Measurements from ENCODE around the gene AQP12A. TPM values are rescaled to one million over a fixed set of nuclear protein-coding genes. Genes with fewer than 3 reads are reported as not detected.

Gene AQP12A
- polyA plus RNA-seq, 1 donor from 2014 or later = not detected

GRCh38 chr2:240705204-240705791 is 13.6 kb downstream of the AQP12A start:
- H3K27ac Mint-ChIP-seq = peak overlapping the region in 1 of 3 donors; percentile 55

DNA sequence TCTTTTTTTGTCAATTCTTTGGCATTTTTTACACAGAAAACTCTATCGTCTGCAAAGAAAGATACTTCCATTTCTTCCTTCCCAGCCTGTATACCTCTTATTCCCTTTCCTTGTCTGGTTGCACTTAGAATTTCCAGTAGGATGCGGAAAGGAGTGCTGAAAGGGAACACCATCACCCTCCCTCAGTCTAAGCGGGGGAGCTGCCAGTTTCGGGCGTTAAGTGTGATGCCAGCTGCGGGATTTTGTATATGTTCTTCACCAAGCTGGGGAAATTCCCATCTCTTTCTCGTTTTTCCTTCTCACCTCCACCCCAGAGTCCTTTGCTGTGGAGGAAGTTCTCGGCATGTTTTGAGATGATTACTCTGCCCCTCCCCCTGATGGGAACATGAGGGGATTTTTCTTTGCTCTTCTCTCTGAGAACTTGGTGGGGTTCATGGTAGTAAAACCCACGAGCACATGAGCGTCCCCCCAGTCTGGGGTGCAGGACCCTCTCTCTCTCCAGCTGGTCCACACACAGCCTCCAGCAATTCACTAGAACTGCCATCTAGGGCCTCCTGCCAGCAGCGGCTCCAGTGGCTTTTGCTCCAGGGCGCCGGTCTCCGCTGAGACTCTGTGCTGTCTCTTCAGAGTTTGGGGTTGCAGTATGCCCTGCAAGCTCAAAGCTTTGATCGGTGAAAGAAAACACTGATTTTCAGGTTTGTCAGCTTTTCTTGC is 15.5 kb downstream of the AQP12A start:
- Mint-ChIP-seq H3K4me3 (no peak overlapping the region), H3K36me3 (no peaks in the 10 kb centered on the region), H3K27me3 (peaks cover 15% of the 10 kb centered on the region), H3K4me1 (peaks cover 0 to 2% (median 2%) of the 10 kb centered on the region in 3 donors), H3K9me3 (peaks cover 0 to 2% (median 0%) of the 10 kb centered on the region in 3 donors), H3K27ac (no peak overlapping the region)

More at GRCh38 chr2:240705204-240705791, 13.6 kb downstream of the AQP12A start:
- Mint-ChIP-seq H3K9me3 (peaks cover 0 to 2% (median 0%) of the 10 kb centered on the region in 3 donors), H3K4me1 (peaks cover 0 to 2% (median 2%) of the 10 kb centered on the region in 3 donors), H3K27me3 (peaks cover 15% of the 10 kb centered on the region), H3K4me3 (no peak overlapping the region), H3K36me3 (no peaks in the 10 kb centered on the region)

GRCh38 chr2:240707821-240708220 is 16.2 kb downstream of the AQP12A start:
- Mint-ChIP-seq H3K36me3 (no peaks in the 10 kb centered on the region), H3K27ac (no peak overlapping the region), H3K4me3 (no peak overlapping the region), H3K9me3 (peaks cover 0 to 2% (median 0%) of the 10 kb centered on the region in 3 donors), H3K4me1 (peaks cover 0 to 2% (median 2%) of the 10 kb centered on the region in 3 donors), H3K27me3 (peaks cover 15% of the 10 kb centered on the region)

DNA sequence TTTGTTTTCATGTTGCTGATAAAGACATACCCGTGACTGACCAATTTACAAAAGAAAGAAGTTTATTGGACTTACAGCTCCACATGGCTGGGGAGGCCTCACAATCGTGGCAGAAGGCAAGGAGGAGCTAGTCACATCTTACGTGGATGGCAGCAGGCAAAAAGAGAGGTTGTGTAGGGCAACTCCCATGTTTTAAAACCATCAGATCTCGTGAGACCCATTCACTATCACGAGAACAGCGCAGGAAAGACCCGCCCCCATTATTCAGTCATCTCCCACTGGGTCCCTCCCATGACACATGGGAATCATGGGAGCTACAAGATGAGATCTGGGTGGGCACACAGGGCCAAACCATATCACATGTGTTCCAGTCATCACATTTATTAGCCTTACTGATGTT is 16.8 kb downstream of the AQP12A start:
- Mint-ChIP-seq H3K4me1 (peaks cover 0 to 2% (median 2%) of the 10 kb centered on the region in 3 donors), H3K36me3 (no peaks in the 10 kb centered on the region), H3K9me3 (peaks cover 0 to 2% (median 0%) of the 10 kb centered on the region in 3 donors), H3K4me3 (no peak overlapping the region), H3K27ac (no peak overlapping the region), H3K27me3 (peaks cover 13% of the 10 kb centered on the region)

- peaks cover 5% of the 10 kb centered on the region for H3K27me3 Mint-ChIP-seq
- peaks cover 0 to 2% (median 0%) of the 10 kb centered on the region in 3 donors for H3K4me1 Mint-ChIP-seq
- no peaks in the 10 kb centered on the region for H3K36me3 Mint-ChIP-seq
- peaks cover 0 to 2% (median 0%) of the 10 kb centered on the region in 3 donors for H3K9me3 Mint-ChIP-seq
- no peak overlapping the region for H3K27ac Mint-ChIP-seq
- no peak overlapping the region for H3K4me3 Mint-ChIP-seq
Observed at GRCh38 chr2:240711296-240711695, 19.6 kb downstream of the AQP12A start.

GRCh38 chr2:240711701-240712100 is 20.0 kb downstream of the AQP12A start:
- H3K9me3 Mint-ChIP-seq = peaks cover 0 to 2% (median 0%) of the 10 kb centered on the region in 3 donors
- H3K4me1 Mint-ChIP-seq = peaks cover 0 to 2% (median 0%) of the 10 kb centered on the region in 3 donors
- no peak overlapping the region for H3K27ac Mint-ChIP-seq
- peaks cover 9% of the 10 kb centered on the region for H3K27me3 Mint-ChIP-seq
- H3K36me3 Mint-ChIP-seq = no peaks in the 10 kb centered on the region
- no peak overlapping the region for H3K4me3 Mint-ChIP-seq

DNA sequence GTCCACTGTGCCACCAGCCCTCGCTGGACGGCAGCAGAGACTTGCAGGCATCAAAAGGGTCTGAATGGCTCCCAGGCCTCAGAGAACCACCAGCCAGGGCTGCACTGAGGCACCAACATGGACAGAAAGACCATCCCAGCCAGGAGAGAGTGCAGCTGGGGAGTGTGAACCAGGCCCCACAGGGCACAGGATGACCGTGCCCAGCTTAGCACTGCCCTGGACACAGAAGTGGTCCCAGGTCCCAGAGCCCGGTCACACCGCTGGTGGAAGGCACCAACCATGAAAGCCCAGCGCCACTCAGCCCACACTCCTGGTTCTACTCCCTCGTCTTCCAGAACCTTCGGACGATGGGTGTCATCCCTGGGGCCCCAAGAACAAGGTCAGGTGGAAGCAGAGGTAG is 20.5 kb downstream of the AQP12A start:
- Mint-ChIP-seq H3K27ac (no peak overlapping the region), H3K4me3 (no peak overlapping the region), H3K27me3 (peaks cover 9% of the 10 kb centered on the region), H3K36me3 (no peaks in the 10 kb centered on the region), H3K4me1 (no peaks in the 10 kb centered on the region), H3K9me3 (peaks cover 0 to 2% (median 0%) of the 10 kb centered on the region in 3 donors)

DNA sequence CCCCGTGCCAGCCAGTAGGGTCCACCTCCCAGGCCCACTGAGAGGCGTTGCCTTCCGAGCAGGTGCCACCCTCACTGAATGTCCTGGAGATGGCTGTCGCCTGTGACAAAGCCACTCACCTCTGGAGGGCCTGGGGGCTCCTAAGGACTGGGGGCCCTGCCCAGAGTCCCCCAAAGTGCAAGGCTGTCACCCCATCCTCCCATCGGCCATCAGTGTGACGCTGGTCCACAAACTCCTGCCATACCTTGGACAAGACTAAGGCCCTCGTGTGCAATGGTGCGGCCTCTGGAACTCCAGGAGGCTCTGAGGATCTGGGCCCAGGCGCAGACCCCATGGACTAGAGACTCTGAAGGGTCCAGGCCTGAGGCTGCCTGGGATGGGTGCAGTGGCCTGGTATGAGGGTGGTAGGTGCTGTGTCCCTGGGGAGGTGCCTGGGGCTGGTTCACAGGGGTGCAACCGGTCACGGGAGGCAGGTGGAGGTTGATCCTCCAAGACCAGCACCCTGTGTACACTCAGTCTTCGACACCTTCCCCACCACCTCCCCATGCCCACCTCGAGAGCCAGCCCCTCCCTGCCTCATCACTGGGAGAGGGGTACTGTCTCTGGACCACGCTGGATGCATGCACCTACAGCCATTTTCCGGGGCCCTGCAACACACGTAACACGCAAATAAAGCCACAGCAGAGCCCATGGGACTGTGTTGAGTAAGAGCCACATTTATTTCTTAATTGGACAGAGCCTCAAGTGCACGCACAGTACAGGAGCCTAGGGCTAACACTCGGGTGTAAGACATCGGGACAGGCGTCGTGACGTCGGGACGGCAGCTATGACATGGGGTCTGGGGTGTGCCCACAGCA is 21.6 kb downstream of the AQP12A start:
- H3K4me1 Mint-ChIP-seq = no peaks in the 10 kb centered on the region
- no peak overlapping the region for H3K4me3 Mint-ChIP-seq
- H3K9me3 Mint-ChIP-seq = peaks cover 0 to 1% (median 0%) of the 10 kb centered on the region in 3 donors
- H3K27ac Mint-ChIP-seq = no peak overlapping the region
- peaks cover 9% of the 10 kb centered on the region for H3K27me3 Mint-ChIP-seq
- no peaks in the 10 kb centered on the region for H3K36me3 Mint-ChIP-seq

DNA sequence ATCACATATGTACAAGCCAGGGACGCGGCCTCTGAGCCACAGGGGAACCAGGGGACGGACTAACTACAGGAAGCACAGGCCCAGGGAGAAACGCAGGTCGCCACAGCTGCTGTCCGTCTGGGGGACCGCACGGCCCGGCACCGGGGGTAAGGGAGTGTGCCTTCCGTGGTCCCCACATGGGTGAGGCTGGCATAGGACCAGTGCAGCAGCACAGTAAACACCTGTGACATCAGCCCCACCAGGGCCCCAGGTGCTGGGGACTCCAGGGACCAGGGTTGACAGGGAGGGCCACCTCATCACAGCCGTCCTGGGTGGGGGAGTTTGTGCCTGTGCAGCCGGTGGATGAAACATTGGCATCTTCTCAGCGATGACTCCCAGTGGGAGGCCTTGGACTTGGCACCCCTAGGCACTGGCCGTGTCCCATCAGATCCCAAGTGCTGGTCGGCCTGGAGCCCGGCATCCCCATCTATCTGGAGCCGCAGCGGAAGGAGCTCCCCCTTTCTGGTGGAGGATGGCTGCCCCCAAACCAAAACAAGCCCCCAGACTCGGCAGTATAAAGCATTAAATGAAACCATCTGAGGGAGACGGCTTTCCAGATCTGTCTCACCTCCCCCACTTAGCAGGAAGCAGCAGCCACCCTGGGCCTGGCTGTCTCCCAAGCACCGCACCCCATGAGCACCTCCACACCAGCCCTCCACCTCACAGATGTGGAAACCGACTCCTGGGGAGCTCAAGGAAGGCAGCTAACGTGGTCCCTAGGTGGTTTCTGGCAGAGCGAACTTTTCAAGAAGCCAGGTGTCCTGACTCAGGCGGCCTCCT is 22.5 kb downstream of the AQP12A start:
- Mint-ChIP-seq H3K27ac (no peak overlapping the region), H3K4me1 (no peaks in the 10 kb centered on the region), H3K4me3 (no peak overlapping the region), H3K27me3 (peaks cover 6% of the 10 kb centered on the region), H3K9me3 (no peaks in the 10 kb centered on the region), H3K36me3 (no peaks in the 10 kb centered on the region)

DNA sequence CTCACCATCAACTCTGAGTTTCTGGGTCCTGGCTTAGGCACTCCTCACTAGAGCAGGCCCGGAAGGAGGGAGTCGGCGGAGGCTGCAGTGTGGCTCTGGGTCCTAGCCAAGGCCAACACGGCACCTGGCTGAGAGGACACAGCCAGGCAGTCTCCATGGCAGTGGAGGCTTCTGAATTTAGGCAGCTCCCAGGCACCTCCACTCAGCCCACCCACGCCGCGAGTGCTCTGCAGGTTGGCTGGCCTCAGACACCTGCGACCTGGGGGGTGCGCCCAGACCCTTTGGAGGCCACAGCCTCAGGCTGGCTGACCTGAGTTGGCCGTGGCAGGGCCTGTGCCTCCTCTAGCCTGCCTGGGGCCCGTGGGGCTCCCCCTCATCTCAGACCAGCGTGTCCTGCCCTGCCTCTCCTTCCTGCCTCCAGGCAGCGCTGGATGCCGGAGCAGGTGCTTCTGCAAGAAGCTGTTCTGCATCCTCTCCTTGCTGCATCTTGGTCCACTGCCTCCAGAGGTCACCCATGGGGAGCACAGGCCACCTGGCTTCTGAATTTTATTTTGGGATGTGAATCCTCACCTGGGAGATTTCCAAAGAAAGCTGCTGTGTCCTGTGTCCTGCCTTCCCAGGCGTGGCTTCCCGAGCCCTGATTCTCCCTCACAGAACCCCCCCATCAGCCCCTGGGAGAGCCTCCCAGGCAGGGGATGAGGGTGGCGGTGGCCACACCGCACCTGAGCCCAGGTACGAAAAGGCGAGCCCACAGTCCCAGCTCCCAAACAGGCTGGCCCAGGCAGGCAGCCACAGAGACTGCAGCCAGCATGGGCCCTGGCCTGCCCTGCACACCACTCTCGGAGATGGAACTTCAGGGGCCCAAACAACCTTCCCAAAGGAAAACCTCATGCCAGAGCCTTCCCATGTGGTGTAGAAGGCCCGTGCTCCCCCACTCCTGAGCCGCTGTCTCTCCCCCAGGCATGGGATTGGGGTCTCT is 23.4 kb downstream of the AQP12A start:
- Mint-ChIP-seq H3K27me3 (peaks cover 6% of the 10 kb centered on the region), H3K36me3 (no peaks in the 10 kb centered on the region), H3K4me1 (no peaks in the 10 kb centered on the region), H3K4me3 (no peak overlapping the region), H3K9me3 (no peaks in the 10 kb centered on the region), H3K27ac (no peak overlapping the region)

GRCh38 chr2:240716130-240716798 is 24.6 kb downstream of the AQP12A start:
- Mint-ChIP-seq H3K4me3 (no peak overlapping the region), H3K36me3 (no peaks in the 10 kb centered on the region), H3K4me1 (no peaks in the 10 kb centered on the region), H3K27ac (no peak overlapping the region), H3K27me3 (peaks cover 6% of the 10 kb centered on the region), H3K9me3 (no peaks in the 10 kb centered on the region)

DNA sequence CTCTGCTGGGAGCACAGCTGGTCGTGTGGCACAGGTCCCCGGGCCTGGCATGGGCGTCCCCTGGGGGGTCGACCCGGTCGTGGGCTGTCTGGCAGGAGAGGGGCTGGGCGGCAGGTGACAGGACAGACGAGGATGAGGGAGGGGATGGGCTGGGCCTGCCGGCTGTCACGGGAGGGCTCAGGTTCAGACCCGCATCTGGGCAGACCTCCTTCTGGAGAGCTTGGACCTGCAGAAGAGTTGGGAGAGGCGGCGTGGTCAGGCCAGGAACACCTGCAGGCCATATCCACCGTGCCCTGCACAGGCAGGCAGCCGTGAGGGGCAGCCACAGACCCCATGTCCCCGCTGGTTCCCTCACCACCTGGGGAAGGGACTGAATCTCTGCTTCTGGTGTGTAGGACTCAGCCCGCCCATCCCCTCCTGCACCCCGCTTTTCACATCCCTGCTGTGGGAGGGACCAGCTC is 25.5 kb downstream of the AQP12A start:
- peaks cover 6% of the 10 kb centered on the region for H3K27me3 Mint-ChIP-seq
- no peak overlapping the region for H3K4me3 Mint-ChIP-seq
- no peaks in the 10 kb centered on the region for H3K36me3 Mint-ChIP-seq
- H3K27ac Mint-ChIP-seq = no peak overlapping the region
- H3K9me3 Mint-ChIP-seq = no peaks in the 10 kb centered on the region
- no peaks in the 10 kb centered on the region for H3K4me1 Mint-ChIP-seq

Measured in IgD-negative memory B cell (primary cell).